ENCODE data around the gene MUC5AC. TPM values are rescaled to one million over a fixed set of nuclear protein-coding genes. Genes with fewer than 3 reads are reported as not detected.

Gene MUC5AC
- total RNA-seq, 1 experiment from 2014 or later = under 0.01 TPM

DNA sequence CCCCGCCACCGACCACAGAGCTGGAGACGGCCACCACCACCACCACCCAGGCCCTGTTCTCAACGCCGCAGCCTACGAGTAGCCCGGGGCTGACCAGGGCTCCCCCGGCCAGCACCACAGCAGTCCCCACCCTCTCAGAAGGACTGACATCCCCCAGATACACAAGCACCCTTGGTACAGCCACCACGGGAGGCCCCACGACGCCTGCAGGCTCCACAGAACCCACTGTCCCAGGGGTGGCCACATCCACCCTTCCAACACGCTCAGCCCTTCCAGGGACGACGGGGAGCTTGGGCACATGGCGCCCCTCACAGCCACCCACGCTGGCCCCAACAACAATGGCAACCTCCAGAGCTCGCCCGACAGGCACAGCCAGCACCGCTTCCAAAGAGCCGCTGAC lies 84.0 kb downstream of the MUC5AC start:
- H3K27ac Mint-ChIP-seq = no peak overlapping the region
- ChIA-PET POLR2A (no interaction called here), CTCF (no interaction called here)
- H3K4me3 Mint-ChIP-seq = no peak overlapping the region
- peaks cover 7% of the 10 kb centered on the region; the same call in 1 of the 2 replicates for H3K27me3 Mint-ChIP-seq (ENCODE audit: low read depth)
- peaks cover 19% of the 10 kb centered on the region for H3K9me3 Mint-ChIP-seq
- TF ChIP-seq AR (CRISPR knock-in tag; IDR thresholded peaks at IDR 0.05) (no peak), ELF4 (CRISPR knock-in tag; IDR thresholded peaks at IDR 0.05; ENCODE audit: low read depth) (no peak), ZNF138 (CRISPR knock-in tag; conservative IDR thresholded peaks at IDR 0.05) (no peak), CREM (CRISPR knock-in tag; IDR thresholded peaks at IDR 0.05) (no peak), SMAD4 (CRISPR knock-in tag; IDR thresholded peaks at IDR 0.05) (no peak), ZNF423 (CRISPR knock-in tag; IDR thresholded peaks at IDR 0.05) (no peak), FOXP4 (CRISPR knock-in tag; IDR thresholded peaks at IDR 0.05) (no peak)
- TF ChIP-seq, protein P1, sequence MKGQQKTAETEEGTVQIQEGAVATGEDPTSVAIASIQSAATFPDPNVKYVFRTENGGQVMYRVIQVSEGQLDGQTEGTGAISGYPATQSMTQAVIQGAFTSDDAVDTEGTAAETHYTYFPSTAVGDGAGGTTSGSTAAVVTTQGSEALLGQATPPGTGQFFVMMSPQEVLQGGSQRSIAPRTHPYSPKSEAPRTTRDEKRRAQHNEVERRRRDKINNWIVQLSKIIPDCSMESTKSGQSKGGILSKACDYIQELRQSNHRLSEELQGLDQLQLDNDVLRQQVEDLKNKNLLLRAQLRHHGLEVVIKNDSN (CRISPR knock-in tag; IDR thresholded peaks at IDR 0.05) = no peak
- TF ChIP-seq, protein P2, sequence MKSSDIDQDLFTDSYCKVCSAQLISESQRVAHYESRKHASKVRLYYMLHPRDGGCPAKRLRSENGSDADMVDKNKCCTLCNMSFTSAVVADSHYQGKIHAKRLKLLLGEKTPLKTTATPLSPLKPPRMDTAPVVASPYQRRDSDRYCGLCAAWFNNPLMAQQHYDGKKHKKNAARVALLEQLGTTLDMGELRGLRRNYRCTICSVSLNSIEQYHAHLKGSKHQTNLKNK (CRISPR knock-in tag; IDR thresholded peaks at IDR 0.05) = no peak
- ATAC-seq (no peak), DNase-seq (ENCODE audit: low spot score) (no peak)
- H3K36me3 Mint-ChIP-seq = peaks cover 17% of the 10 kb centered on the region
- H3K4me1 Mint-ChIP-seq = no peaks in the 10 kb centered on the region

DNA sequence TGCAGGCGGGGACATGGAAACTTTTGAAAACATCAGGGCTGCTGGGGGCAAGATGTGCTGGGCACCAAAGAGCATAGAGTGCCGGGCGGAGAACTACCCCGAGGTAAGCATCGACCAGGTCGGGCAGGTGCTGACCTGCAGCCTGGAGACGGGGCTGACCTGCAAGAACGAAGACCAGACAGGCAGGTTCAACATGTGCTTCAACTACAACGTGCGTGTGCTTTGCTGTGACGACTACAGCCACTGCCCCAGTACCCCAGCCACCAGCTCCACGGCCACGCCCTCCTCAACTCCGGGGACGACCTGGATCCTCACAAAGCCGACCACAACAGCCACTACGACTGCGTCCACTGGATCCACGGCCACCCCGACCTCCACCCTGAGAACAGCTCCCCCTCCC lies 84.5 kb downstream of the MUC5AC start:
- ATAC-seq = no peak
- Mint-ChIP-seq H3K27ac (no peak overlapping the region), H3K4me1 (no peaks in the 10 kb centered on the region), H3K27me3 (ENCODE audit: low read depth) (peaks cover 7% of the 10 kb centered on the region), H3K36me3 (peaks cover 17% of the 10 kb centered on the region), H3K4me3 (no peak overlapping the region), H3K9me3 (peaks cover 19% of the 10 kb centered on the region)
- ChIA-PET CTCF (no interaction called here), POLR2A (no interaction called here)
- DNase-seq (ENCODE audit: low spot score) = no peak
- no peak for TF ChIP-seq ZNF281 (CRISPR knock-in tag; IDR thresholded peaks at IDR 0.05)
- TF ChIP-seq ZNF532 (CRISPR knock-in tag; IDR thresholded peaks at IDR 0.05; ENCODE audit: borderline replicate concordance) = no peak
- TF ChIP-seq ESRRA (CRISPR knock-in tag; IDR thresholded peaks at IDR 0.05; ENCODE audit: borderline replicate concordance) = no peak
- TF ChIP-seq, protein P3, sequence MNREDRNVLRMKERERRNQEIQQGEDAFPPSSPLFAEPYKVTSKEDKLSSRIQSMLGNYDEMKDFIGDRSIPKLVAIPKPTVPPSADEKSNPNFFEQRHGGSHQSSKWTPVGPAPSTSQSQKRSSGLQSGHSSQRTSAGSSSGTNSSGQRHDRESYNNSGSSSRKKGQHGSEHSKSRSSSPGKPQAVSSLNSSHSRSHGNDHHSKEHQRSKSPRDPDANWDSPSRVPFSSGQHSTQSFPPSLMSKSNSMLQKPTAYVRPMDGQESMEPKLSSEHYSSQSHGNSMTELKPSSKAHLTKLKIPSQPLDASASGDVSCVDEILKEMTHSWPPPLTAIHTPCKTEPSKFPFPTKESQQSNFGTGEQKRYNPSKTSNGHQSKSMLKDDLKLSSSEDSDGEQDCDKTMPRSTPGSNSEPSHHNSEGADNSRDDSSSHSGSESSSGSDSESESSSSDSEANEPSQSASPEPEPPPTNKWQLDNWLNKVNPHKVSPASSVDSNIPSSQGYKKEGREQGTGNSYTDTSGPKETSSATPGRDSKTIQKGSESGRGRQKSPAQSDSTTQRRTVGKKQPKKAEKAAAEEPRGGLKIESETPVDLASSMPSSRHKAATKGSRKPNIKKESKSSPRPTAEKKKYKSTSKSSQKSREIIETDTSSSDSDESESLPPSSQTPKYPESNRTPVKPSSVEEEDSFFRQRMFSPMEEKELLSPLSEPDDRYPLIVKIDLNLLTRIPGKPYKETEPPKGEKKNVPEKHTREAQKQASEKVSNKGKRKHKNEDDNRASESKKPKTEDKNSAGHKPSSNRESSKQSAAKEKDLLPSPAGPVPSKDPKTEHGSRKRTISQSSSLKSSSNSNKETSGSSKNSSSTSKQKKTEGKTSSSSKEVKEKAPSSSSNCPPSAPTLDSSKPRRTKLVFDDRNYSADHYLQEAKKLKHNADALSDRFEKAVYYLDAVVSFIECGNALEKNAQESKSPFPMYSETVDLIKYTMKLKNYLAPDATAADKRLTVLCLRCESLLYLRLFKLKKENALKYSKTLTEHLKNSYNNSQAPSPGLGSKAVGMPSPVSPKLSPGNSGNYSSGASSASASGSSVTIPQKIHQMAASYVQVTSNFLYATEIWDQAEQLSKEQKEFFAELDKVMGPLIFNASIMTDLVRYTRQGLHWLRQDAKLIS (CRISPR knock-in tag; IDR thresholded peaks at IDR 0.05; ENCODE audit: borderline replicate concordance) = no peak
- no peak for TF ChIP-seq ZNF317 (CRISPR knock-in tag; IDR thresholded peaks at IDR 0.05; ENCODE audit: borderline replicate concordance, low read depth)
- no peak for TF ChIP-seq ZBTB43 (CRISPR knock-in tag; IDR thresholded peaks at IDR 0.05)
- TF ChIP-seq FOXJ3 (CRISPR knock-in tag; IDR thresholded peaks at IDR 0.05; ENCODE audit: borderline replicate concordance) = no peak
